Activated CD4-positive, alpha-beta memory T cell treated with anti-CD3 and anti-CD28 coated beads for 36 hours (primary cell): ENCODE data around the gene NFKB1. TPM values are rescaled to one million over a fixed set of nuclear protein-coding genes. Genes with fewer than 3 reads are reported as not detected.
"Not testable (repeated sequence)": the region's sequence is repeated elsewhere in the genome, so short reads cannot be mapped to it uniquely, and the experiment has no call there.

ENCODE experiments used
- CTCF ChIA-PET: fragments of 350-600 bp; sonication (Branson Sonifier 250); formaldehyde crosslinking; loops from one replicate; lab custom pipeline; 2021; ENCODE audit warnings: antibody characterized with exemption, inconsistent platforms; lab: Charles Lee
- POLR2A ChIA-PET: fragments of 350-600 bp; sonication (Branson Sonifier 250); formaldehyde crosslinking; loops from one replicate; lab custom pipeline; 2021; ENCODE audit warnings: antibody characterized with exemption; lab: Charles Lee
- DNase-seq: peaks from one replicate; pipeline ENCODE4 v3.0.0-alpha.2; 2020
- H3K27ac Mint-ChIP-seq: one replicate; pipeline ENCODE4 v1.8.0; 2021; ENCODE audit warnings: mixed read lengths
- H3K27me3 Mint-ChIP-seq: one replicate; pipeline ENCODE4 v1.8.0; 2021; ENCODE audit warnings: mixed read lengths
- H3K36me3 Mint-ChIP-seq: one replicate; pipeline ENCODE4 v1.8.0; 2021; ENCODE audit warnings: mixed read lengths
- H3K4me1 Mint-ChIP-seq: one replicate; pipeline ENCODE4 v1.8.0; 2021; ENCODE audit warnings: low read depth, mixed read lengths
- H3K4me3 Mint-ChIP-seq: one replicate; pipeline ENCODE4 v1.8.0; 2021; ENCODE audit warnings: mild to moderate bottlenecking, mixed read lengths
- H3K9me3 Mint-ChIP-seq: one replicate; pipeline ENCODE4 v1.8.0; 2021; ENCODE audit warnings: mixed read lengths
- intact Hi-C: fragments of 100-400 bp; cut with micrococcal nuclease; formaldehyde crosslinking; loops from one replicate; pipeline ENCODE4 v1.15.1; 2023
- total RNA-seq, 2 experiments: library from RNA; stranded (reverse); gene quantifications; one replicate each; pipeline ENCODE4 v1.2.3, GENCODE V29; 2021

NFKB1 gene
- total RNA-seq, 2 experiments from 2014 or later, result 122 to 133 TPM

DNA sequence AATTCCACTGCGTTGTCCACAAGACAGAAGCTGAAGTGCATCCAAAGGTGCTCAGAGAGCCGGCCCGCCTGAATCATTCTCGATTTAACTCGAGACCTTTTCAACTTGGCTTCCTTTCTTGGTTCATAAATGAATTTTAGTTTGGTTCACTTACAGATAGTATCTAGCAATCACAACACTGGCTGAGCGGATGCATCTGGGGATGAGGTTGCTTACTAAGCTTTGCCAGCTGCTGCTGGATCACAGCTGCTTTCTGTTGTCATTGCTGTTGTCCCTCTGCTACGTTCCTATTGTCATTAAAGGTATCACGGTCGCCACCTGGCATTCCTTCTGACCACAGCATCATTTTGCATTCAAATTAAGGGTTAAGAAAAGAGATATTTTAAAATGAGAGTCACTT is 115.5 kb downstream of the NFKB1 start:
- ChIA-PET POLR2A (no interaction called here), CTCF (no interaction called here)
- intact Hi-C loops, result no loop called here

DNA sequence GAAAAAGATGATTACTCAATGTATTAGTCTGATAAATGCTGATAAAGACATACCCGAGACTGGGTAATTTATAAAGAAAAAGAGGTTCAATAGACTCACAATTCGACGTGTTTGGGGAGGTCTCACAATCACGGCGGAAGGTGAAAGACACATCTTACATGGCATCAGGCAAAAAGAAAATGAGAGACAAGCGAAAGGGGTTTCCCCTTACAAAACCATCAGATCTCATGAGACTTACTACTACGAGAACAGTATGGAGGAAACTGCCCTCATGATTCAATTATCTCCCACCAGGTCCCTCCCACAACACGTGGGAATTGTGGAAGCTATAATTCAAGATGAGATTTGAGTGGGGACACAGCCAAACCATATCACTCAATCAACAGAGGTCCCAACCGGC is 117.9 kb downstream of the NFKB1 start:
- H3K36me3 Mint-ChIP-seq, result peaks cover 39% of the 10 kb centered on the region
- H3K27me3 Mint-ChIP-seq, H3K9me3 Mint-ChIP-seq, H3K4me3 Mint-ChIP-seq, DNase-seq, intact Hi-C loops: not testable (repeated sequence)
- POLR2A ChIA-PET, result interaction anchor here (0.7 to 1.4 kb wide), 3 partner anchors 10 to 119 kb away, joined by 3 read pairs; no protein-coding TSS in a partner anchor
- CTCF ChIA-PET, result interaction anchor here (1.0 kb wide), 1 partner anchor 389 kb away, joined by 3 read pairs; no protein-coding TSS in a partner anchor
- H3K4me1 Mint-ChIP-seq, result peaks cover 56% of the 10 kb centered on the region
- H3K27ac Mint-ChIP-seq, result peak overlapping the region; percentile 78

More for the DNA sequence above, 115.5 kb downstream of the NFKB1 start:
- peak overlapping the region; percentile 45 for H3K27ac Mint-ChIP-seq
- peak overlapping the region; percentile 16 for H3K4me3 Mint-ChIP-seq
- peak; percentile 59 for DNase-seq
- peaks cover 60% of the 10 kb centered on the region for H3K36me3 Mint-ChIP-seq
- no peaks in the 10 kb centered on the region for H3K9me3 Mint-ChIP-seq
- peaks cover 80% of the 10 kb centered on the region for H3K4me1 Mint-ChIP-seq
- H3K27me3 Mint-ChIP-seq, result no peaks in the 10 kb centered on the region

DNA sequence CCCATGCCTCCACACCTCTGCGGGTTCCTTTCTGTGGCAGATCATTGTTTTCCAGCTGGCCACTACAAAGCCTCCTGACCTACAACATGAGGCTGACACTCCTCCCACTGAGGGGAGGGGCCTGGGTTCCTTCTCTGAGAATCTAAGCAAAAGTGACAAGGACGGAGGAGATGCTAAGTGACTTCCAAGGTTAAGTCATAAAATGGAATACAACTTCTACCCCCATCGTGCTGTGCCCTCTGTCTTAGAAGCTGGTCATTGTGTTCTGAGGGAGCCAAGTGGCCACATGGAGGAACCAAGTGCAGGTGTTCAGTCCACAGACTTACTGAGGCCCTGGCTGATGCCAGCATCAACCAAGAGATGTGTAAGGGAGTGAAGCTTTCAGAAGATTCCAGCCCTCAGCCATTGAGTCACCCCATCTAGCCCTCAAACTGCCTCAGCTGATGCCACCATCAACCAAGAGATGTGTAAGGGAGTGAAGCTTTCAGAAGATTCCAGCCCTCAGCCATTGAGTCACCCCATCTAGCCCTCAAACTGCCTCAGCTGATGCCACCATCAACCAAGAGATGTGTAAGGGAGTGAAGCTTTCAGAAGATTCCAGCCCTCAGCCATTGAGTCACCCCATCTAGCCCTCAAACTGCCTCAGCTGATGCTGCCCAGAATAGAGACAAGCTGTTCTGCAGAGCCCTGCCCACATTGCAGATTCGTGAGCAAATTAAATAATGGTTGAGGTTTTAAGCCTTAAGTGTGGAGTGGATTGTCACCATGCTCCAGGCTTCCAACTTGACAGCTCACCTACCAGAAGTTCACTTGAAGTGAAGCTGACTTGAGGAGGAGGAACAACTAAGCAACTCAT is 118.8 kb downstream of the NFKB1 start:
- Mint-ChIP-seq H3K27ac (peak overlapping the region; percentile 79), H3K36me3 (peaks cover 29% of the 10 kb centered on the region), H3K4me1 (peaks cover 51% of the 10 kb centered on the region)
- peak; percentile 64 for DNase-seq
- not testable (repeated sequence) for H3K4me3 Mint-ChIP-seq, H3K9me3 Mint-ChIP-seq, H3K27me3 Mint-ChIP-seq
- POLR2A ChIA-PET, result interaction anchor here (0.9 to 1.4 kb wide), 3 partner anchors 120 to 208 kb away, joined by 3 to 4 read pairs (median 4); partner anchors contain the start of gene UBE2D3
- CTCF ChIA-PET, result interaction anchor here (0.8 to 1.8 kb wide), 18 partner anchors 8 to 479 kb away, joined by 3 to 8 read pairs (median 3); partner anchors contain the start of genes BDH2 and MANBA
- intact Hi-C loops, result loop anchor here (1.0 kb wide), 2 partner anchors 120 to 389 kb away; no protein-coding TSS in a partner anchor

DNA sequence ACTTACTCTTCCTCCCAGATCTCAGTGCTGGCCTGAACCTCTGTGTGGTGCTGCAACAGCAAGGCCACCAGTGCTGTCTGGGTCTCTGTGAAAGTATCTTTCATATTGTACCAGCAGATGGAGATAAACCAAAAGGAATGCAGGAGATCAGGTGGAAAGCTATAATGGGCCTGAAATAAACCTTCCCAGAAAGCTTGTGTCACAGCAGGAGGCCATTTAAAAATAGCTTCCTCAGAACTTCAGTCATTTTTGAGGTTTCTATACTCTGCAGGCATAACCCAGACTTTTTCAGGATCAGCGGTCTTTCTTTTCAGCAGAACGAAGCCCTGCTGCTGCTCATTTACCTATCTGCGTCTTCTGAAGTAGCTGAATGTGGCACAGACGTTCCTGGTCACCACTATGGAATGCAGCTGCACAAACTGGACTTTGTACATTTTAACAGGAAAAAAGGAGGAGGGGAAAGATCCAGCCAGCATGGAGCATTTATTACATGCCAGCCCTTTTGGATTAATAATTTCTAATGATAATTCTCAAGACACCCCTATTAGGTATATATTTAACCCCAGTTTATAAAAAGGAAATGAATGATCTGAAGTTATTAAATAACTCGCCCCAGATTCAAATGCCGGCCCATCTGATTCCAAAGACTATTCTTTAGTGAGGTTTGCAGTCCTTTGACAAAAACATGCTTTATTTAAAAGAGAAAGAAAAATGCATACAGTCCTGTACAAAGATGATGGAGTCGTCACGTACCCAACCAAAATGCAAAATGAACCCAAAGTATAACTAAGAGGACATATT is 119.7 kb downstream of the NFKB1 start:
- DNase-seq, result no peak
- POLR2A ChIA-PET, result interaction anchor here (0.9 to 1.4 kb wide), 2 partner anchors 164 to 207 kb away, joined by 4 read pairs; partner anchors contain the start of gene UBE2D3
- intact Hi-C loops, result loop anchor here (1.0 kb wide), 2 partner anchors 121 to 388 kb away; no protein-coding TSS in a partner anchor
- Mint-ChIP-seq H3K4me1 (peaks cover 49% of the 10 kb centered on the region), H3K27ac (peak overlapping the region; percentile 76), H3K27me3 (no peaks in the 10 kb centered on the region), H3K36me3 (peaks cover 22% of the 10 kb centered on the region), H3K9me3 (no peaks in the 10 kb centered on the region), H3K4me3 (no peak overlapping the region)
- CTCF ChIA-PET, result interaction anchor here (0.8 to 1.8 kb wide), 17 partner anchors 8 to 478 kb away, joined by 3 to 8 read pairs (median 3); partner anchors contain the start of genes BDH2 and MANBA

DNA sequence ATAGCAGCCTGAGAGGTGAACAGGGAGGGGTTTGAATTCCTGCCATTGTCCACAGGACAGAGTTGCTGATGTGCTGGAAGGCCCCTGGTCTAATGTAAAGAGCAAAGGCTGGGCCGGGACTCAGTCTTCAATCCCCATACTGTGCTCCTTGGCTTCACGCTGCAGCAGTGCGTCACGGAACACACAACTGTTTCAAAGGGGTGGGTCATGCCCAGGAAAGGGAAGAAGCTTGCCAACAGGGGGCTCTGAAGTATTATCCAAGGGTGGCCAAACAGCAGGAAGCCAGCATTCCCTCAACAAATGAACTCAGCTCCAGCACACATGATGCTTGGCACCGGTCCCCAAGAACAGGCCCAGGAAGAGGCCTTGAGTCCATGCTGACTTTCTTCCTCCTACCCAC is 122.5 kb downstream of the NFKB1 start:
- H3K36me3 Mint-ChIP-seq, result peaks cover 5% of the 10 kb centered on the region
- H3K4me3 Mint-ChIP-seq, result no peak overlapping the region
- ChIA-PET POLR2A (interaction anchor here (0.8 kb wide), 1 partner anchor 11 kb away, joined by 4 read pairs; no protein-coding TSS in a partner anchor), CTCF (interaction anchor here (1.0 to 1.5 kb wide), 3 partner anchors 193 to 386 kb away, joined by 3 to 4 read pairs (median 3); no protein-coding TSS in a partner anchor)
- no peaks in the 10 kb centered on the region for H3K9me3 Mint-ChIP-seq
- no peak for DNase-seq
- intact Hi-C loops, result loop anchor here (2.0 kb wide), 1 partner anchor 467 kb away; no protein-coding TSS in a partner anchor
- H3K27ac Mint-ChIP-seq, result no peak overlapping the region
- H3K4me1 Mint-ChIP-seq, result peaks cover 54% of the 10 kb centered on the region
- H3K27me3 Mint-ChIP-seq, result no peaks in the 10 kb centered on the region

DNA sequence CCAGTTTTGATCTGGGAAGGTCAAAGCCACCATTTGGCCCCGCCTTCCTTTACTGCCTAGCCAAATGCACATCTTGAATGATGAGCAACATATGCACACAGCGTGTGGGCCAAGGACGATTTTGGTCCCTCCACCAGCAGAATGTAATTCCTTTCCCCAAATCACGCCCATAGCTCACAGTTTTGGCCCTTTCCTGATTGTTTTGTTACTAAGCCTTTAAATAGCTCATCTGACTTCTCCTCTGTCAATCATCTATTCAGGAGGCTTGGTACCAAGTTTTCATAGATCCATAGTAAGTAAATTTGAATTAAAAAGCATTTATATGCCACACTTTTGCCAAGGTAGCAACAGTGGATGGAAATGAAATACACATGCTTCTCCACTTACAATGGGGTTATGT is 123.3 kb downstream of the NFKB1 start:
- Mint-ChIP-seq H3K4me1 (peaks cover 54% of the 10 kb centered on the region), H3K36me3 (no peaks in the 10 kb centered on the region), H3K27me3 (no peaks in the 10 kb centered on the region), H3K9me3 (no peaks in the 10 kb centered on the region), H3K4me3 (no peak overlapping the region), H3K27ac (no peak overlapping the region)
- ChIA-PET POLR2A (no interaction called here), CTCF (interaction anchor here (0.6 to 1.7 kb wide), 7 partner anchors 10 to 468 kb away, joined by 3 to 5 read pairs (median 4); no protein-coding TSS in a partner anchor)
- no peak for DNase-seq
- intact Hi-C loops, result loop anchor here (2.0 kb wide), 1 partner anchor 466 kb away; no protein-coding TSS in a partner anchor

DNA sequence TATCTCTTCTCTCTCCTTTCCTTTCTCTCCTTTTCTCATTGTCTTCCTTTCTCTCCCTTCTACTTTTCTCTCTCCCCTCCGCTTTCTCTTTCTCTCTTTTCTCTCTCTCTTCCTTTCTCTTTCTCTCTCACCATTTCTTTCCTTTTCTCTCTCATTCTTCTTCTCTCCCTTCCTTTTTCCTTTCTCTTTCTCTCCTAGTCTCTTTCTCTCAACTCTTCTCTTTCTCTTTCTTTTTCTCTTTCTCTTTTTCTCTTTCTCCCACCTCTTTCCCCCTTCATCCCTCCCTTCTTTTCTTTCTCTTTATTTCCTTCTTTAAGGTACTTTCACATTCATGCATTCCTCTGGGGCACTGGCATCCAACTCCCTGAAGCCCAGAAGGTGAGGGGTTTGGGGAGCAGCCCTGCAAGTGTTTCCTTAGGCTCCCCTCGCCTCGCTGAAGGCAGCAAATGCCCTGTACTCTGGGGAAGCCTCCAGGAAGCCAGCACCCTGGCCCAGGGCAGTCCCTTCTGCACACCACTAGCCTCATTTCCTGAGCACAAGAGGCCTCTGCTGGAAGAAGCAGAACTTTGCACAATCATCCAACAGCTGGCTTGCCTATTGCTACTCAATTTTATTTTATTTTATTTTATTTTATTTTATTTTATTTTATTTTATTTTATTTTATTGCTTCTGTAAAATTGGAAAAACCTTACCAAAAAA is 124.2 kb downstream of the NFKB1 start:
- Mint-ChIP-seq H3K4me1 (peaks cover 56% of the 10 kb centered on the region), H3K27ac (no peak overlapping the region), H3K4me3 (peak overlapping the region; percentile 56), H3K9me3 (no peaks in the 10 kb centered on the region), H3K27me3 (no peaks in the 10 kb centered on the region), H3K36me3 (no peaks in the 10 kb centered on the region)
- peak; percentile 82 for DNase-seq
- CTCF ChIA-PET, result interaction anchor here (0.6 to 1.7 kb wide), 15 partner anchors 9 to 467 kb away, joined by 3 to 13 read pairs (median 3); no protein-coding TSS in a partner anchor
- intact Hi-C loops, result loop anchor here (1.0 to 5.0 kb wide), 7 partner anchors 12 to 465 kb away; partner anchors contain the start of gene MANBA
- POLR2A ChIA-PET, result no interaction called here

DNA sequence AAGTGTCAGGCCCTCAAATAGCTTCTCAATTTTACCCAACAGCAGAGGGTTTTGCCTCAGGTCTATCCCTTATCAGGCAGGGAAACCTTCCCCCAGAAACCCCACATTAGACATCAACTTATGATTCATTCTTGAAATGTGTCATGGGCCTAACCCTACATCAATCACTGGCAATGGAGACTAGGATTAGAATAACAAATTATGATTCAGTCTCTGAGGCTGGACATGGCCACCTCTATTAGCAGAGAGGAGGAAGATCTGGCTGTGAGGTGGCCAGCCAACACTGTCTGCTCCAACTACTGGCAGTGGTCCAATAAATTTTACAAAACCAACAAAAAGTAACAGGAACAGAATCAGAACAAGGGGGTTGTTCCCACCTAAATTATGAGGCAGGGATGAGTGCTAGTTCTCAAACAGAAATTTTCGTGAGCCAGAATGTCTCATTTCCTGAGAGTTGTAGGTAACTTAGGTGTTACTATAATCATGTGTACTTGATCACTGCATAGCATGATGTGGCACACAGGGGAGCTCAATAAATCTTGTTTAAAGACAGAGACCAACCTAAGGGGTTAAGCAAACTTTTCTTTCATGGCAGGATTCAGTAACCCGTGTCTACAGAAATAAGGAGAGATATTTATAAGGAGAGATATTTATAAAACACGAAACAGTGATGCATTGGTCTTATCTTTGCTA is 126.8 kb downstream of the NFKB1 start:
- H3K36me3 Mint-ChIP-seq, result peaks cover 5% of the 10 kb centered on the region
- H3K9me3 Mint-ChIP-seq, result no peaks in the 10 kb centered on the region
- peak overlapping the region; percentile 69 for H3K27ac Mint-ChIP-seq
- DNase-seq, result peak; percentile 37
- ChIA-PET POLR2A (interaction anchor here (0.5 to 1.6 kb wide), 6 partner anchors 15 to 200 kb away, joined by 3 to 5 read pairs (median 4); partner anchors contain the start of genes MANBA and UBE2D3), CTCF (interaction anchor here (0.8 to 2.5 kb wide), 14 partner anchors 8 to 472 kb away, joined by 3 to 11 read pairs (median 4); partner anchors contain the start of genes BDH2 and MANBA)
- H3K27me3 Mint-ChIP-seq, result no peaks in the 10 kb centered on the region
- intact Hi-C loops, result loop anchor here (1.0 to 5.0 kb wide), 8 partner anchors 42 to 471 kb away; partner anchors contain the start of genes BDH2, CISD2, MANBA and SLC39A8
- H3K4me1 Mint-ChIP-seq, result peaks cover 67% of the 10 kb centered on the region
- no peak overlapping the region for H3K4me3 Mint-ChIP-seq

DNA sequence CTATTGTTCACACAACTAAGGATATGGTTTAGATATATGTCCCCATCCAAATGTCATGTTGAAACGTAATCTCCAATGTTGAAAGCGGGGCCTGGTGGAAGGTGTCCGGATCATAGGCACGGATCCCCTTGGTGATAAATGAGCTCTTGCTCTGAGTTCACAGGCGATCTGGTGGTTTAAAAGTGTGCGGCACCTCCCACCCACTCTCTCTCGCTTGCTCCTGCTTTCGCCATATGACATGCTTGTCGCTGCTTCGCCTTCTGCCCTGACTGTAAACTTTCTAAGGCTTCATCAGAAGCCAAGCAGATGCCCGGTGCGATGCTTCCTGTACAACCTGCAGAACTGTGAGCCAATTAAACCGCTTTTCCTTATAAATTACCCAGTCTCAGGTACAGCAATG is 128.5 kb downstream of the NFKB1 start:
- ChIA-PET CTCF (interaction anchor here (1.0 to 2.5 kb wide), 2 partner anchors 383 to 470 kb away, joined by 3 to 5 read pairs; partner anchors contain the start of gene BDH2), POLR2A (interaction anchor here (1.0 to 2.1 kb wide), 2 partner anchors 129 to 193 kb away, joined by 3 to 5 read pairs; partner anchors contain the start of gene NFKB1)
- intact Hi-C loops, result loop anchor here (2.0 to 5.0 kb wide), 3 partner anchors 133 to 445 kb away; partner anchors contain the start of gene MANBA
- Mint-ChIP-seq H3K36me3 (peaks cover 7% of the 10 kb centered on the region), H3K27ac (no peak overlapping the region), H3K4me1 (peaks cover 64% of the 10 kb centered on the region), H3K9me3 (no peaks in the 10 kb centered on the region), H3K4me3 (peak overlapping the region; percentile 25), H3K27me3 (no peaks in the 10 kb centered on the region)
- DNase-seq, result peak; percentile 65

DNA sequence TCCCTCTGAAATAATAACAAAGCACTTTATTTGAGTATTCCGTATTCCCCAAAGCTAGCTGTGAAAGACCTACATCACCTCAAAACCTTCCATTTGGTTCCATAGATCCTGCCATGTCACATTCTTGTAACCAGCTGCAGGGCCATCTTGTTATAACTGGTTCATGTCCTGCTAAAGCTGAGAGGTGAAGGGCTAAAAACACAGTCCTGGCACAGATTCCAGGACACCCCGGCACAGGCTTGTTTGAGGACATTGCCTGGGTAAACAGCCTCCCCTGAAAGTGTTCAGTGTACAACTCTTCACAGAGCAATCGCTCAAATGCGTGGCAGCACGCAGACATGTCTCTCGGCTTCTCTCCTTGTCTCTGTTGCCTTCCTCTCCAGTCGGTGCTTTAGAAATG is 130.5 kb downstream of the NFKB1 start:
- ChIA-PET CTCF (no interaction called here), POLR2A (no interaction called here)
- no peak overlapping the region for H3K4me3 Mint-ChIP-seq
- DNase-seq, result no peak
- H3K9me3 Mint-ChIP-seq, result no peaks in the 10 kb centered on the region
- peaks cover 7% of the 10 kb centered on the region for H3K36me3 Mint-ChIP-seq
- no peaks in the 10 kb centered on the region for H3K27me3 Mint-ChIP-seq
- peaks cover 56% of the 10 kb centered on the region for H3K4me1 Mint-ChIP-seq
- no peak overlapping the region for H3K27ac Mint-ChIP-seq
- intact Hi-C loops, result no loop called here
